ENCODE measurements around the gene CPSF3. TPM values are rescaled to one million over a fixed set of nuclear protein-coding genes. Genes with fewer than 3 reads are reported as not detected.

The CPSF3 gene
- total and polyA plus RNA-seq, 2 of the 13 experiments (the other 11 are each of a cell fraction or from before 2014, with no cell fraction given) = 19.8 to 93.0 TPM

GRCh38 chr2:9460441-9461017 is 37.1 kb downstream of the CPSF3 start:
- TF ChIP-seq ZMYM2 (CRISPR knock-in tag; IDR thresholded peaks at IDR 0.05) = no peak
- no peak for TF ChIP-seq GLMP (CRISPR knock-in tag; IDR thresholded peaks at IDR 0.05; ENCODE audit: borderline replicate concordance)
- TF ChIP-seq KMT2B (CRISPR knock-in tag; IDR thresholded peaks at IDR 0.05) = no peak
- 0 out of 2 replicates have a peak, but pooled peaks have one; percentile 1 for TF ChIP-seq MAFF (IDR thresholded peaks at IDR 0.05; ENCODE audit: low read depth, low read length)
- peak; percentile 15 to 70; a peak in 2 of 4 replicates for TF ChIP-seq MAFK (conservative IDR thresholded peaks at IDR 0.05 in 1 of 2, IDR thresholded peaks at IDR 0.05 in 1 of 2; ENCODE audit: low read length in 2 of 2)
- 97% methylated on average over 3 of the region's 3 CpGs for WGBS (ENCODE audit: low lambda C conversion rate)
- ATAC-seq (no peak), FAIRE-seq (no peak), DNase-seq (ENCODE audit: low spot score) (no peak)
- H3K4me3 ChIP-seq (replicated peaks in 1 of 3; ENCODE audit: insufficient read depth in 1 of 3, low read depth in 2 of 3, low read length in 3 of 3) = no peak overlapping the region
- intact Hi-C loops (cut with micrococcal nuclease; ENCODE audit: unreplicated experiment) = no loop called here
- no peak overlapping the region for H3K27ac ChIP-seq (ENCODE audit: extremely low read length, insufficient read depth, low read length)
- H3K79me2 ChIP-seq (ENCODE audit: insufficient read depth, low read length) = no peaks in the 10 kb centered on the region
- H3K27me3 ChIP-seq (ENCODE audit: control insufficient read depth in 1 of 2, insufficient read depth in 2 of 2, low read length in 2 of 2) = no peaks in the 10 kb centered on the region
- no peaks in the 10 kb centered on the region for H4K20me1 ChIP-seq (ENCODE audit: insufficient read depth, low read length)
- in situ Hi-C loops (cut with HindIII; ENCODE audit: extremely low pct_ligation_motif_present, low pct_unique_long_range_greater_than_20kb) = no loop called here
- no peak overlapping the region for H3K4me2 ChIP-seq (ENCODE audit: low read depth, low read length)
- BruUV-seq (replicated peaks) = no TSS peak
- POLR2A ChIA-PET = no interaction called here
- peaks cover 8% of the 10 kb centered on the region; the same call in 1 of the 2 replicates for H3K4me1 ChIP-seq (ENCODE audit: insufficient read depth, low read length)
- H2AFZ ChIP-seq (ENCODE audit: low read length) = no peak overlapping the region
- H3K36me3 ChIP-seq (replicated peaks in 1 of 2; ENCODE audit: control insufficient read depth in 1 of 2, insufficient read depth in 2 of 2, low read length in 2 of 2) = peaks cover 7 to 47% of the 10 kb centered on the region in 2 experiments; a peak in 4 of 5 replicates
- CTCF ChIA-PET (ENCODE audit: low intra/inter-chr PET ratio, low total read pairs) = no interaction called here
- H3K9me3 ChIP-seq (ENCODE audit: low read length) = no peaks in the 10 kb centered on the region
- H3K9ac ChIP-seq (ENCODE audit: insufficient read depth, low read depth, low read length) = no peak overlapping the region

- no peaks in the 10 kb centered on the region for H4K20me1 ChIP-seq (ENCODE audit: insufficient read depth, low read length)
- H3K4me3 ChIP-seq (replicated peaks in 1 of 3; ENCODE audit: insufficient read depth in 1 of 3, low read depth in 2 of 3, low read length in 3 of 3) = no peak overlapping the region
- in situ Hi-C loops (cut with HindIII; ENCODE audit: extremely low pct_ligation_motif_present, low pct_unique_long_range_greater_than_20kb) = no loop called here
- no peak overlapping the region for H3K9ac ChIP-seq (ENCODE audit: insufficient read depth, low read depth, low read length)
- no peaks in the 10 kb centered on the region for H3K9me3 ChIP-seq (ENCODE audit: low read length)
- ATAC-seq = no peak
- no peak overlapping the region for H3K27ac ChIP-seq (ENCODE audit: extremely low read length, insufficient read depth, low read length)
- CTCF ChIA-PET (ENCODE audit: low intra/inter-chr PET ratio, low total read pairs) = no interaction called here
- no peaks in the 10 kb centered on the region for H3K27me3 ChIP-seq (ENCODE audit: control insufficient read depth in 1 of 2, insufficient read depth in 2 of 2, low read length in 2 of 2)
- H3K4me2 ChIP-seq (ENCODE audit: low read depth, low read length) = no peak overlapping the region
- DNase-seq (ENCODE audit: low spot score) = no peak
- intact Hi-C loops (cut with micrococcal nuclease; ENCODE audit: unreplicated experiment) = no loop called here
- H3K79me2 ChIP-seq (ENCODE audit: insufficient read depth, low read length) = no peaks in the 10 kb centered on the region
- H2AFZ ChIP-seq (ENCODE audit: low read length) = no peak overlapping the region
- no peak for FAIRE-seq
- no TSS peak for BruUV-seq (replicated peaks)
- H3K36me3 ChIP-seq (replicated peaks in 1 of 2; ENCODE audit: control insufficient read depth in 1 of 2, insufficient read depth in 2 of 2, low read length in 2 of 2) = peaks cover 8 to 50% of the 10 kb centered on the region in 2 experiments; a peak in 4 of 5 replicates
- 99% methylated on average over 3 of the region's 3 CpGs for WGBS (ENCODE audit: low lambda C conversion rate)
- H3K4me1 ChIP-seq (ENCODE audit: insufficient read depth, low read length) = peaks cover 8% of the 10 kb centered on the region; the same call in 1 of the 2 replicates
- POLR2A ChIA-PET = no interaction called here
- TF ChIP-seq ZNF691 (CRISPR knock-in tag; IDR thresholded peaks at IDR 0.05; ENCODE audit: borderline replicate concordance, low read depth) = no peak
- no peak for TF ChIP-seq KAT2B (IDR thresholded peaks at IDR 0.05; ENCODE audit: borderline replicate concordance, low read depth, low read length)
- no peak for TF ChIP-seq CREM (IDR thresholded peaks at IDR 0.05)
- TF ChIP-seq CREM (CRISPR knock-in tag; IDR thresholded peaks at IDR 0.05) = no peak
- no peak for TF ChIP-seq ZFP36L2 (CRISPR knock-in tag; IDR thresholded peaks at IDR 0.05)
- no peak for TF ChIP-seq CC2D1A (CRISPR knock-in tag; IDR thresholded peaks at IDR 0.05)
- TF ChIP-seq ZNF367 (CRISPR knock-in tag; IDR thresholded peaks at IDR 0.05; ENCODE audit: borderline replicate concordance) = no peak
- no peak for TF ChIP-seq ZNF850 (CRISPR knock-in tag; conservative IDR thresholded peaks at IDR 0.05)
- TF ChIP-seq ZBTB43 (CRISPR knock-in tag; conservative IDR thresholded peaks at IDR 0.05) = no peak
- no peak for TF ChIP-seq CCDC6 (CRISPR knock-in tag; IDR thresholded peaks at IDR 0.05)
- no peak for TF ChIP-seq SIN3B (IDR thresholded peaks at IDR 0.05; ENCODE audit: low read length)
- no peak for TF ChIP-seq CBFB (CRISPR knock-in tag; IDR thresholded peaks at IDR 0.05)
- TF ChIP-seq ONECUT2 (CRISPR knock-in tag; IDR thresholded peaks at IDR 0.05) = no peak
Measured at GRCh38 chr2:9461079-9461478, 37.6 kb downstream of the CPSF3 start.
